ENCODE data around the gene APOBEC3G. TPM values are rescaled to one million over a fixed set of nuclear protein-coding genes. Genes with fewer than 3 reads are reported as not detected.
A peak's percentile ranks its signal among the peaks of the same experiment; 100 is the strongest.
"Not testable (repeated sequence)": the region's sequence is repeated elsewhere in the genome, so short reads cannot be mapped to it uniquely, and the experiment has no call there.

The APOBEC3G gene
- total RNA-seq (2012; rRNA removed) (6.7 and 7.0 TPM in 2 replicates), polyA plus RNA-seq (2012; rRNA removed) (4.7 and 5.3 TPM in 2 replicates), Bru-seq, nascent RNA (percentile 41 among the genes with signal in this experiment), BruChase-seq, experiment 1, labeled RNA remaining after a 6-hour chase (percentile 40 among the genes with signal in this experiment), BruChase-seq, experiment 2, labeled RNA remaining after a 2-hour chase (percentile 35 among the genes with signal in this experiment)
- polyA plus RNA-seq (2012; cell fraction: cytosol; rRNA removed) = 3.1 and 4.4 TPM in 2 replicates
- 4.7 and 8.9 TPM in 2 replicates for polyA plus RNA-seq (2012; cell fraction: nucleus; rRNA removed; ENCODE audit: low replicate concordance)
- long read RNA-seq, partial matches to known transcripts = 0 of 3 reads
- long read RNA-seq, other reads (novel, unspliced or antisense) = 0 of 3 reads

- H3K4me1 ChIP-seq (ENCODE audit: control insufficient read depth, insufficient read depth, low read length); intact Hi-C loops (cut with micrococcal nuclease); H3K36me3 ChIP-seq (ENCODE audit: control insufficient read depth, insufficient read depth, low read length); CTCF ChIA-PET; H3K79me1 ChIP-seq (ENCODE audit: low read depth in 1 of 2, low read length in 2 of 2); H4K20me1 ChIP-seq (ENCODE audit: insufficient read depth, low read length); BruUV-seq (replicated peaks); H2BK15ac ChIP-seq (ENCODE audit: low read depth, low read length); in situ Hi-C loops (cut with MboI; ENCODE audit: low sequenced_read_pairs); dilution Hi-C loops (cut with HindIII; ENCODE audit: low sequenced_read_pairs, unreplicated experiment); H2BK20ac ChIP-seq (ENCODE audit: low read depth, low read length); H3K9me1 ChIP-seq (ENCODE audit: insufficient read depth, low read length); H3K9me3 ChIP-seq (ENCODE audit: control insufficient read depth, insufficient read depth, low read length); H3K56ac ChIP-seq (ENCODE audit: extremely low read depth, insufficient read depth, low read length); H3K27me3 ChIP-seq (ENCODE audit: control insufficient read depth, insufficient read depth, low read length): not testable (repeated sequence)
- peak within 1 kb of the TSS; percentile 2 for H2BK5ac ChIP-seq (ENCODE audit: low read depth, low read length, poor library complexity, severe bottlenecking)
- POLR2A ChIA-PET (ENCODE audit: unreplicated experiment) = interaction anchor here (0.5 kb wide), 1 partner anchor 62 kb away, joined by 13 read pairs; no protein-coding TSS in a partner anchor
- peak within 1 kb of the TSS; percentile 78 for H2AK9ac ChIP-seq (replicated peaks; ENCODE audit: low read depth, low read length, poor library complexity)
- peak within 1 kb of the TSS; percentile 95 for H4K5ac ChIP-seq (ENCODE audit: low read depth, low read length)
- H3K27ac ChIP-seq (ENCODE audit: insufficient read depth, low read length) = peak within 1 kb of the TSS; percentile 69
- H3K9ac ChIP-seq (ENCODE audit: low read depth, low read length) = peak within 1 kb of the TSS; percentile 73
- H3K4ac ChIP-seq (ENCODE audit: low read depth, low read length) = peak within 1 kb of the TSS; percentile 77
- H2AFZ ChIP-seq (replicated peaks; ENCODE audit: low read length, poor library complexity) = peak within 1 kb of the TSS; percentile 67
- peak within 1 kb of the TSS; percentile 82; the same call in 1 of the 2 replicates for H3K14ac ChIP-seq (replicated peaks; ENCODE audit: low read depth, low read length)
- H2AK5ac ChIP-seq (ENCODE audit: low read depth, low read length) = peak within 1 kb of the TSS; percentile 85; the same call in 1 of the 2 replicates
- peak within 1 kb of the TSS; percentile 38 for H3K23ac ChIP-seq (ENCODE audit: low read depth, low read length)
- 0 out of 2 replicates have a peak within 1 kb of the TSS, but pooled peaks have one; percentile 23 for H2BK120ac ChIP-seq (ENCODE audit: low read depth, low read length)
- peak within 1 kb of the TSS; percentile 92 to 98 for H4K8ac ChIP-seq (ENCODE audit: low read depth in 2 of 2, low read length in 2 of 2)
- peak within 1 kb of the TSS; percentile 95 for H3K4me2 ChIP-seq (ENCODE audit: low read depth, low read length)
- H3K18ac ChIP-seq (ENCODE audit: low read depth, low read length) = peak within 1 kb of the TSS; percentile 72; the same call in 1 of the 2 replicates
- H4K91ac ChIP-seq (ENCODE audit: insufficient read depth, low read depth, low read length) = 0 out of 2 replicates have a peak within 1 kb of the TSS, but pooled peaks have one; percentile 47
- ATAC-seq (ENCODE audit: low read depth) (peak; percentile 91), DNase-seq (peak; percentile 38)
- 40% methylated on average over 1 of the region's 17 CpGs; no CpG with 5 or more reads in 1 of the 2 experiments for WGBS, 2 experiments (ENCODE audit: extremely low coverage in 2 of 2, insufficient read length in 1 of 2)
- H3K4me3 ChIP-seq (ENCODE audit: insufficient read depth, low read depth, low read length) = peak within 1 kb of the TSS; percentile 48
Measured at GRCh38 chr22:39077026-39077840, at the start of gene APOBEC3G. Gene APOBEC3G (plus strand): TSS chr22:39077275. CDS start chr22:39077362, 87 bp downstream.
